ENCODE measurements around the gene ME1.

GRCh38 chr6:83313882-83314281, 117.0 kb downstream of the ME1 start:
- no peak for TF ChIP-seq ZFP36 (IDR thresholded peaks at IDR 0.05; ENCODE audit: borderline replicate concordance, low read depth, low read length, partially characterized antibody)
- TF ChIP-seq ZNF614 (CRISPR knock-in tag; IDR thresholded peaks at IDR 0.05; ENCODE audit: borderline replicate concordance), result no peak
- no peak for TF ChIP-seq CHD2 (IDR thresholded peaks at IDR 0.05; ENCODE audit: low read depth, low read length)
- no peak for TF ChIP-seq ZNF639 (CRISPR knock-in tag; conservative IDR thresholded peaks at IDR 0.05)
- no peak for TF ChIP-seq HNF4A (CRISPR knock-in tag; IDR thresholded peaks at IDR 0.05)
- no peak for TF ChIP-seq CBFB (CRISPR knock-in tag; IDR thresholded peaks at IDR 0.05)
- TF ChIP-seq ZNF83 (CRISPR knock-in tag; IDR thresholded peaks at IDR 0.05; ENCODE audit: borderline replicate concordance), result no peak
- no peak for TF ChIP-seq EZH2 (conservative IDR thresholded peaks at IDR 0.05; ENCODE audit: low read depth, low read length)
- TF ChIP-seq TAF15 (IDR thresholded peaks at IDR 0.05; ENCODE audit: low read depth, low read length, poor library complexity, severe bottlenecking), result no peak
